Natural killer cell (primary cell): Measurements from ENCODE around the gene ARFGAP3. TPM values are rescaled to one million over a fixed set of nuclear protein-coding genes. Genes with fewer than 3 reads are reported as not detected.
"Not testable (repeated sequence)": the region's sequence is repeated elsewhere in the genome, so short reads cannot be mapped to it uniquely, and the experiment has no call there.

ENCODE experiments used
- ATAC-seq, 3 donors: fragments of 150-1000 bp in 2 of 3; fragments of 200-7000 bp in 1 of 3; cut with Tn5 transposase; 1 replicate in 1 of 3; 2 replicates in 2 of 3; pipeline ENCODE4 v1.10.0; 2021; ENCODE audit warnings: mild to moderate bottlenecking in 2 of 3, moderate library complexity in 2 of 3
- DNase-seq, 2 donors: peaks; one replicate each; pipeline versions ENCODE4 v3.0.0 to v3.0.0-alpha.2; 2013 to 2021; ENCODE audit warnings: mixed read lengths in 1 of 2
- H3K27ac ChIP-seq: one replicate; pipeline ENCODE4 v1.5.1; 2013; ENCODE audit warnings: mild to moderate bottlenecking, low read length
- H3K27me3 ChIP-seq: one replicate; pipeline ENCODE4 v1.6.1; 2013; ENCODE audit warnings: low read length; ENCODE audit not compliant: control insufficient read depth, insufficient read depth
- H3K36me3 ChIP-seq: one replicate; pipeline ENCODE4 v1.6.1; 2013; ENCODE audit warnings: low read length; ENCODE audit not compliant: control insufficient read depth, insufficient read depth
- H3K4me1 ChIP-seq: one replicate; pipeline ENCODE4 v1.6.1; 2013; ENCODE audit warnings: low read length; ENCODE audit not compliant: control insufficient read depth, insufficient read depth
- H3K4me3 ChIP-seq: one replicate; pipeline ENCODE4 v1.5.1; 2013; ENCODE audit warnings: low read length
- H3K9me3 ChIP-seq: one replicate; pipeline ENCODE4 v1.6.1; 2013; ENCODE audit warnings: low read length; ENCODE audit not compliant: control insufficient read depth, insufficient read depth
- H3K27ac Mint-ChIP-seq, 2 donors: one replicate each; pipeline ENCODE4 v1.8.0; 2022; ENCODE audit warnings: mild to moderate bottlenecking in 2 of 2, mixed read lengths in 2 of 2, moderate library complexity in 1 of 2
- H3K27me3 Mint-ChIP-seq, 2 donors: one replicate each; pipeline ENCODE4 v1.8.0; 2022; ENCODE audit warnings: low read depth in 2 of 2, mixed read lengths in 2 of 2
- H3K36me3 Mint-ChIP-seq: one replicate; pipeline ENCODE4 v1.8.0; 2022; ENCODE audit warnings: mixed read lengths
- H3K4me1 Mint-ChIP-seq, 2 donors: one replicate each; pipeline ENCODE4 v1.8.0; 2022; ENCODE audit warnings: mixed read lengths in 2 of 2
- H3K4me3 Mint-ChIP-seq: one replicate; pipeline ENCODE4 v1.8.0; 2022; ENCODE audit warnings: mild to moderate bottlenecking, moderate library complexity, mixed read lengths
- H3K9me3 Mint-ChIP-seq, 2 donors: one replicate each; pipeline ENCODE4 v1.8.0; 2022; ENCODE audit warnings: mixed read lengths in 2 of 2
- CTCF ChIP-seq: fragments of 200-600 bp; IDR thresholded peaks from one replicate; pipeline ENCODE4 v1.8.0; 2022; ENCODE audit warnings: antibody characterized with exemption
- WGBS: methylation state at CpG from one replicate; pipeline ENCODE4 v1.1.7; 2013; ENCODE audit warnings: missing lambda C conversion rate; ENCODE audit not compliant: insufficient coverage; 5-methylcytosine and 5-hydroxymethylcytosine counted together
- intact Hi-C: fragments of 100-400 bp; cut with micrococcal nuclease; formaldehyde crosslinking; loops from one replicate; pipeline ENCODE4 v1.14.2; 2022
- total RNA-seq, 4 donors: library from RNA; stranded (reverse); fragments of 120-200 nt in 1 of 4; gene quantifications; one replicate each; pipeline versions ENCODE4 v1.2.3 to v1.2.4, GENCODE V29; 2013 to 2022

Gene ARFGAP3
- total RNA-seq, 3 donors from 2014 or later (not counting 1 experiment from before 2014, with no cell fraction given): 46.3 to 58.0 (median 53.8) TPM

DNA sequence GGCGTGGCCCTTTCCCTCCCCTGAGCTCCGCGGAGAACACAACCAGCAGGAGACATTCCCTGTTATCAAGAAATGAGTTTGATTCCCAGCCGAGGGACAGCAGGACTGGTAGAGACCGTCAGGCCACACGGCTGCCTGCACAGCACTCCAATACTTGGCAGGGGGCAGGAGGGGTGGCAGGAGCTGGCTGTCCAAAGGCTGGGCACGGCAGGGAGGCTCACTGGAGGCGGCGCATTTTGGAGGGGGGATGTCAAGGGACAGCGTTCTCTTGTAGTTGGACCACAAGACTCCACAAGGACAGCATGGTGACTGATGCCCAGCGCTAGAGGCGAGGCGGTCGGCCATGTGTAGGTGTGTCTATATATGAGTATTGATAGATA lies 69.7 kb downstream of the ARFGAP3 start:
- DNase-seq (no peak), ATAC-seq (no peak)
- Histone ChIP-seq H3K4me1 (no peaks in the 10 kb centered on the region), H3K4me3 (no peak overlapping the region), H3K9me3 (no peaks in the 10 kb centered on the region), H3K27ac (no peak overlapping the region), H3K36me3 (no peaks in the 10 kb centered on the region), H3K27me3 (no peaks in the 10 kb centered on the region)
- no peaks in the 10 kb centered on the region for H3K36me3 Mint-ChIP-seq
- no peaks in the 10 kb centered on the region for H3K27me3 Mint-ChIP-seq
- H3K27ac Mint-ChIP-seq: peak overlapping the region in 1 of 2 donors; percentile 39
- intact Hi-C loops: no loop called here
- 87% methylated on average over 14 of the region's 14 CpGs for WGBS
- H3K4me3 Mint-ChIP-seq: no peak overlapping the region
- no peaks in the 10 kb centered on the region for H3K4me1 Mint-ChIP-seq
- no peaks in the 10 kb centered on the region for H3K9me3 Mint-ChIP-seq
- no peak for TF ChIP-seq CTCF

DNA sequence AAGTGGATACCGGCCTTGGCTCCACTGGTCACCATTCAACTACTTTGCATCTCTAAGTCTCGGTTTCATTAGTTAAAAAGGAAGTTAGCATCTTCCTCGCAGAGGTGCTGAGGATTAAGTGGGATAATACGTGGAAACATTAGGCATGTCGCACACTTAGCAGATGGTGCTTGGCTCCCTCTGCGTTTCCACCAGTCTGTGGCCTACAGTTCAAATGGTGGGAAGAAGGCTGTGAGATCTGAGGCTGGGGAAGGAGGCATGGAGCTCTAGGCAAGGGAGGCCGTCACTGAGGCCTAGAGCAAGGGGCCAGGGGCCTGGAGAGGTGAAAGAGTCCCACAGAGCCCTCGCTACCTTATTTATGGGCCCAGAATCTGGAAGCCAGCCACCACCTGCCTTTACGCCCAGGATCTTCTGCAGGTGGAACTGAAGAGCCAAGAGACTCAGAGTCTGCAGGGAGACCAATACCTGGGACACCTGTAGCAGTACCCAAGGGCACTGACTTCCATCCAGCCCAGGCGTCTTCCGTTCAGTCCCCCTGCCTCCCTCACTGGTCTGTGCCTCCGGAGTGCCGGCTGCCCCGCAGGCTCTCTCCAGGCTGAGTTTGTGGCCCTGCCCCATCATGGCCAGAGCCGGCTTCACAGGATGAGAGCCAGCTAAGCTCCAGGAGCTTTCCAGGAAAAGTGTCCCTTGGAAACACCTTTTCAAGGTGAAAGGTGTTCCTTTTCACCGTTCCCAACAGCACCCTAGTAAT lies 70.3 kb downstream of the ARFGAP3 start:
- no peak overlapping the region for H3K4me3 ChIP-seq
- DNase-seq: no peak
- no peak overlapping the region for H3K27ac Mint-ChIP-seq
- H3K4me3 Mint-ChIP-seq: no peak overlapping the region
- H3K36me3 Mint-ChIP-seq: no peaks in the 10 kb centered on the region
- no peaks in the 10 kb centered on the region for H3K36me3 ChIP-seq
- no peaks in the 10 kb centered on the region for H3K9me3 ChIP-seq
- 93% methylated on average over 16 of the region's 16 CpGs for WGBS
- ATAC-seq: no peak
- H3K4me1 Mint-ChIP-seq: no peaks in the 10 kb centered on the region
- no peaks in the 10 kb centered on the region for H3K27me3 ChIP-seq
- TF ChIP-seq CTCF: no peak
- no peaks in the 10 kb centered on the region for H3K27me3 Mint-ChIP-seq
- no peaks in the 10 kb centered on the region for H3K4me1 ChIP-seq
- H3K27ac ChIP-seq: no peak overlapping the region
- intact Hi-C loops: no loop called here
- no peaks in the 10 kb centered on the region for H3K9me3 Mint-ChIP-seq

GRCh38 chr22:42785706-42786499 lies 71.2 kb downstream of the ARFGAP3 start:
- no peaks in the 10 kb centered on the region for H3K27me3 ChIP-seq
- Mint-ChIP-seq H3K36me3 (no peaks in the 10 kb centered on the region), H3K27ac (no peak overlapping the region), H3K4me3 (no peak overlapping the region), H3K9me3 (no peaks in the 10 kb centered on the region), H3K27me3 (no peaks in the 10 kb centered on the region), H3K4me1 (no peaks in the 10 kb centered on the region)
- H3K4me1 ChIP-seq: no peaks in the 10 kb centered on the region
- intact Hi-C loops: no loop called here
- H3K9me3 ChIP-seq: no peaks in the 10 kb centered on the region
- DNase-seq (no peak), ATAC-seq (no peak)
- H3K4me3 ChIP-seq: no peak overlapping the region
- 83% methylated on average over 20 of the region's 20 CpGs for WGBS
- no peaks in the 10 kb centered on the region for H3K36me3 ChIP-seq
- TF ChIP-seq CTCF: no peak
- no peak overlapping the region for H3K27ac ChIP-seq

GRCh38 chr22:42782306-42782705 lies 74.8 kb downstream of the ARFGAP3 start:
- not testable (repeated sequence) for H3K27ac ChIP-seq, H3K36me3 ChIP-seq, H3K27me3 Mint-ChIP-seq, H3K4me3 Mint-ChIP-seq, H3K4me1 ChIP-seq, H3K4me3 ChIP-seq, H3K9me3 Mint-ChIP-seq, H3K9me3 ChIP-seq, H3K4me1 Mint-ChIP-seq, H3K27me3 ChIP-seq, H3K27ac Mint-ChIP-seq, H3K36me3 Mint-ChIP-seq, ATAC-seq, DNase-seq
- 89% methylated on average over 9 of the region's 9 CpGs for WGBS
- intact Hi-C loops: loop anchor here (5.0 kb wide), 1 partner anchor 355 kb away; no protein-coding TSS in a partner anchor
